Right lobe of liver (tissue), 6 donors: ENCODE results near the gene DCANP1. TPM values are rescaled to one million over a fixed set of nuclear protein-coding genes. Genes with fewer than 3 reads are reported as not detected.

Experiments used
- ATAC-seq, 4 donors: fragments of 200-7000 bp; cut with Tn5 transposase; one replicate each; pipeline ENCODE4 v1.9.1; 2020; ENCODE audit warnings: mild to moderate bottlenecking in 4 of 4, moderate library complexity in 4 of 4
- DNase-seq, 3 donors: peaks; one replicate each; pipeline ENCODE4 v3.0.0-alpha.2; 2020
- H3K27ac ChIP-seq, 3 donors: fragments of 200-600 bp; one replicate each; pipeline ENCODE4 v1.8.0; 2022
- H3K27me3 ChIP-seq, 2 donors: fragments of 200-600 bp; one replicate each; pipeline ENCODE4 v1.8.0; 2022
- H3K36me3 ChIP-seq, 4 donors: fragments of 200-600 bp; sonication (generic) in 1 of 4; one replicate each; pipeline versions ENCODE4 v1.5.1 to v1.8.0; 2017 to 2022; ENCODE audit warnings: control low read depth in 1 of 4
- H3K4me1 ChIP-seq, 4 donors: fragments of 200-600 bp; sonication (generic) in 1 of 4; one replicate each; pipeline versions ENCODE4 v1.5.1 to v1.8.0; 2017 to 2022; ENCODE audit warnings: control low read depth in 1 of 4
- H3K4me3 ChIP-seq, 3 donors: fragments of 200-600 bp; one replicate each; pipeline ENCODE4 v1.8.0; 2022
- H3K9me3 ChIP-seq, 4 donors: fragments of 200-600 bp; sonication (generic) in 1 of 4; one replicate each; pipeline versions ENCODE4 v1.5.1 to v1.8.0; 2017 to 2022; ENCODE audit warnings: control low read depth in 1 of 4
- CTCF ChIP-seq, 4 donors: fragments of 200-600 bp in 3 of 4; fragments of 450-650 bp in 1 of 4; IDR thresholded peaks; one replicate each; pipeline versions ENCODE4 v1.5.1 to v1.8.0; 2016 to 2022; ENCODE audit warnings: antibody characterized with exemption in 4 of 4, mild to moderate bottlenecking in 2 of 4
- POLR2A ChIP-seq: fragments of 450-650 bp; IDR thresholded peaks from one replicate; pipeline ENCODE4 v1.6.1; 2017; ENCODE audit warnings: antibody characterized with exemption, mild to moderate bottlenecking
- WGBS: methylation state at CpG from one replicate; pipeline ENCODE4 v1.1.6; 2018; ENCODE audit warnings: low coverage, low lambda C conversion rate; ENCODE audit not compliant: insufficient coverage; ENCODE audit errors: missing lambda C conversion rate; 5-methylcytosine and 5-hydroxymethylcytosine counted together
- intact Hi-C, 2 donors: fragments of 100-400 bp; cut with DNase I; formaldehyde crosslinking; loops; one replicate each; pipeline versions ENCODE4 v1.11.2 to v1.14.1; 2022
- total RNA-seq, 6 experiments: library from RNA; depleted of rRNA in 2 of 6; stranded (reverse); fragments of >200 nt in 2 of 6; fragmentation: NEBNext Ultra II Directional in 3 of 6; extraction: Animal tissue kit (Norgen Biotek cat#: 25700) in 3 of 6; gene quantifications; one replicate each; pipeline versions ENCODE4 v1.1.0 to v1.2.4, GENCODE V29; 2016 to 2023
- donor health status: DM: no; HTN: yes; CAD: no.
- donor health status: DM: no; HTN: no; CAD: no.
- donor health status: DM: no; HTN: no; CAD: no.
- donor health status: DM: no; HTN: yes; CAD: no.
- donor health status: DM: no; HTN: yes; CAD: no.

The DCANP1 gene
- total RNA-seq, 6 experiments from 2014 or later = not detected

DNA sequence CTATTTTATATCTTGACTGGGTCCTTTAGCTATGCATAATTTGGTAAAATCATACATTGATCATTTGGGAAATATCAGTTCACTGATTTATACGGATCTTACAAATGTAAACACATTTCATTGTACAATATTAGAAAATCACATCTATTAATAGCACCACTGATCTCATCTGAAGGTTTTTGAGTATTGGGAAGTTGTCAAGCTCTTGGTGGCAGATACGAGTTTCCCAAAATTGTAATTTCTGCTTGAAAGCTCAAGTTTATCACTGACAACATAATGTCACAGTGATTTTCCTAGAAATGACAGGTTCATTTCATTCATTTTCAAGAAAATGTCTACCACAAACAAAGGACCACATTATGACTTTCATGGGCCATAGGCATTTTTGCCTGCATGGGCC is 45.1 kb downstream of the DCANP1 start:
- WGBS = 60% methylated on average over 2 of the region's 2 CpGs
- H3K27ac ChIP-seq = no peak overlapping the region
- no peaks in the 10 kb centered on the region for H3K9me3 ChIP-seq
- no peaks in the 10 kb centered on the region for H3K27me3 ChIP-seq
- TF ChIP-seq CTCF (IDR thresholded peaks at IDR 0.05) (no peak), POLR2A (no peak)
- DNase-seq = no peak
- intact Hi-C loops = no loop called here
- H3K36me3 ChIP-seq = no peaks in the 10 kb centered on the region
- H3K4me1 ChIP-seq = peaks cover 0 to 9% (median 4%) of the 10 kb centered on the region in 4 donors
- ATAC-seq = no peak
- no peak overlapping the region for H3K4me3 ChIP-seq

GRCh38 chr5:135400866-135401265 is 46.3 kb downstream of the DCANP1 start:
- no peaks in the 10 kb centered on the region for H3K27me3 ChIP-seq
- intact Hi-C loops = no loop called here
- DNase-seq (no peak), ATAC-seq (no peak)
- WGBS = 38% methylated on average over 2 of the region's 5 CpGs
- TF ChIP-seq POLR2A = no peak
- no peak for TF ChIP-seq CTCF (IDR thresholded peaks at IDR 0.05)
- H3K9me3 ChIP-seq = no peaks in the 10 kb centered on the region
- no peaks in the 10 kb centered on the region for H3K36me3 ChIP-seq
- no peak overlapping the region for H3K4me3 ChIP-seq
- H3K27ac ChIP-seq = no peak overlapping the region
- H3K4me1 ChIP-seq = peaks cover 0 to 9% (median 4%) of the 10 kb centered on the region in 4 donors

- WGBS = 52% methylated on average over 23 of the region's 25 CpGs
- peak overlapping the region; percentile 81 to 91 (median 82) for H3K4me3 ChIP-seq
- H3K36me3 ChIP-seq = no peaks in the 10 kb centered on the region
- no peaks in the 10 kb centered on the region for H3K27me3 ChIP-seq
- no peaks in the 10 kb centered on the region for H3K9me3 ChIP-seq
- H3K4me1 ChIP-seq = peaks cover 0 to 10% (median 4%) of the 10 kb centered on the region in 4 donors
- peak overlapping the region; percentile 67 to 84 (median 69) for H3K27ac ChIP-seq
- intact Hi-C loops = no loop called here
- DNase-seq (no peak), ATAC-seq (no peak)
- TF ChIP-seq POLR2A (no peak), CTCF (IDR thresholded peaks at IDR 0.05) (no peak)
Measured at GRCh38 chr5:135399794-135400542, 47.2 kb downstream of the DCANP1 start.

GRCh38 chr5:135398855-135399793 is 48.0 kb downstream of the DCANP1 start, which contains the start of gene MACROH2A1:
MACROH2A1 (minus strand) TSS chr5:135399231; CDS start chr5:135389093, 10,138 bp downstream.
- Histone ChIP-seq H3K27me3 (no peaks in the 10 kb centered on the region), H3K9me3 (no peaks in the 10 kb centered on the region), H3K4me1 (peaks cover 0 to 12% (median 4%) of the 10 kb centered on the region in 4 donors), H3K36me3 (no peaks in the 10 kb centered on the region), H3K27ac (peak within 1 kb of the TSS; percentile 67 to 84 (median 69)), H3K4me3 (peak within 1 kb of the TSS; percentile 81 to 91 (median 82))
- DNase-seq (peak; percentile 93 to 94 (median 93)), ATAC-seq (peak; percentile 95 to 97 (median 96))
- TF ChIP-seq CTCF (IDR thresholded peaks at IDR 0.05) (peak in 1 of 4 donors; percentile 16), POLR2A (peak; percentile 96)
- 0% methylated on average over 13 of the region's 109 CpGs for WGBS
- intact Hi-C loops = no loop called here
